M059J (cell line): ENCODE measurements around the gene MINDY3. TPM values are rescaled to one million over a fixed set of nuclear protein-coding genes. Genes with fewer than 3 reads are reported as not detected.

Experiments used
- DNase-seq: peaks from one replicate; pipeline ENCODE4 v3.0.0-alpha.2; 2012; ENCODE audit warnings: low read depth
- total RNA-seq: library from RNA; depleted of rRNA; stranded (reverse); fragments of >200 nt; shearing (Covaris generic); gene quantifications from 2 replicates; pipeline ENCODE4 v1.2.3, GENCODE V29; 2014; rRNA removed

MINDY3 gene
- total RNA-seq, 1 experiment from 2014 or later: 12.5 TPM

- DNase-seq: no peak
These were observed 121.9 kb downstream of the MINDY3 start for GRCh38 chr10:15738270-15738925.

DNA sequence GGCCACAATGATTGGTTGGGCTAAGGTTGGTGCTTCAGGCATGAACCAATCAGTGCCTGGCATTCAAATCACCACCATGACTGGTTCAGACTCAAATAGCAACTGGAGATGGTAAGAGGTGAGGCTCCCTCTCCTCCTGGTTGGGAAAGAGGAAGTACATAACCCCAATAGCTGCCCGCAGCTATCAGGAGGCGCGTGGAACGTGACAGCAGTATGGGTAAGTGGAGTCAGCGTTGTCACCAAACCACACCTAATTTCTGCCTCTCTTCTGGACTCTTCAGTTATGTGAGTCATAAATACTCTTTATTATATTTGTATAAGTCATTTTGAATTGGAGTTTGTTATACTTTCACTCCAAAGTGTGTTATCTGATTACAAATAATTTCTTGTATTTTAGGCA, 122.7 kb downstream of the MINDY3 start:
- no peak for DNase-seq

GRCh38 chr10:15735763-15736162, 124.5 kb downstream of the MINDY3 start:
- DNase-seq: no peak

DNA sequence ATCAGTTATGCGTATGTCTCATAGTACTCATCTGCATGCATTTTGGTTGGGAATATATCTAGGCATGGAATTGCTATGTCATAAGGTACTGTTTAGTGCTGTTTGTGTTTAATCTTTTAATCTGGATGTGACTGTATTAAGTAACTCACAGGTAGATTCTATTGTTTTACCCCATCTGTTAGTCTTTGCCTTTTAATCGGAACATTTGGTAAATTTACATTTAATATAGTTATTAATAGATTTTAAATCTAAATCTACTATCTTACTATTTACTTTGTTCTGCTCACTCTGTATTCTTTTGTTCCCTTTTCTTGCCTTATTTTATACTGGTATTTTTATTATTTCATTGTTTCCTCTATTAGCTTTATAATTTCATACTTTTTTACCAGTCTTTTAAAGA, 130.0 kb downstream of the MINDY3 start:
- no peak for DNase-seq

GRCh38 chr10:15729890-15730289, 130.4 kb downstream of the MINDY3 start:
- DNase-seq: no peak

Other genes with a start within 250 kb of the MINDY3 start
- gene ITGA8, start 140.6 kb downstream of the MINDY3 start, total RNA-seq: 0.25 and 0.62 TPM in 2 replicates